PC-9 (cell line): Measurements from ENCODE around the gene ZSWIM1.

Experiments used
- CTCF ChIP-seq: fragments of 200-600 bp; sonication (generic); conservative IDR thresholded peaks from 2 replicates; pipeline ENCODE4 v1.6.1; 2017; ENCODE audit warnings: mixed run types, antibody characterized with exemption, mild to moderate bottlenecking, moderate library complexity
- EZH2 ChIP-seq: fragments of 200-600 bp; sonication (generic); IDR thresholded peaks from 2 replicates; pipeline ENCODE4 v1.8.0; 2017; ENCODE audit warnings: antibody characterized with exemption, low read depth

GRCh38 chr20:45933266-45934045, 52.4 kb downstream of the ZSWIM1 start:
- TF ChIP-seq CTCF (peak; percentile 56; the same call in 1 of the 2 replicates), EZH2 (no peak)
